Activated T-cell treated with anti-CD3 and anti-CD28 coated beads, Interleukin-2, amount 50 U/mL, for 24 hours (primary cell): ENCODE data around the gene CCDC12.
A peak's percentile ranks its signal among the peaks of the same experiment; 100 is the strongest.
"Not testable (repeated sequence)": the region's sequence is repeated elsewhere in the genome, so short reads cannot be mapped to it uniquely, and the experiment has no call there.

Source experiments
- DNase-seq: peaks from one replicate; pipeline ENCODE4 v3.0.0-alpha.2; 2020
- H3K27ac Mint-ChIP-seq: 2 replicates; pipeline ENCODE4 v1.8.0; 2020; ENCODE audit warnings: mild to moderate bottlenecking, mixed read lengths
- H3K27me3 Mint-ChIP-seq: 2 replicates; pipeline ENCODE4 v1.8.0; 2020; ENCODE audit warnings: mixed read lengths
- H3K36me3 Mint-ChIP-seq: 2 replicates; pipeline ENCODE4 v1.8.0; 2020; ENCODE audit warnings: low read depth, mixed read lengths
- H3K4me1 Mint-ChIP-seq: 2 replicates; pipeline ENCODE4 v1.8.0; 2020; ENCODE audit warnings: low read depth, mixed read lengths
- H3K4me3 Mint-ChIP-seq: 2 replicates; pipeline ENCODE4 v1.8.0; 2020; ENCODE audit warnings: mild to moderate bottlenecking, moderate library complexity, mixed read lengths
- H3K9me3 Mint-ChIP-seq: 2 replicates; pipeline ENCODE4 v1.8.0; 2020; ENCODE audit warnings: mixed read lengths

CCDC12 gene

GRCh38 chr3:46918202-46918601 is 58.3 kb downstream of the CCDC12 start:
- Mint-ChIP-seq H3K4me3 (no peak overlapping the region), H3K36me3 (peaks cover 89% of the 10 kb centered on the region), H3K9me3 (no peaks in the 10 kb centered on the region), H3K27ac (no peak overlapping the region), H3K4me1 (peaks cover 27% of the 10 kb centered on the region), H3K27me3 (no peaks in the 10 kb centered on the region)
- DNase-seq = no peak

- peaks cover 30% of the 10 kb centered on the region for H3K4me1 Mint-ChIP-seq
Measured at GRCh38 chr3:46917257-46917656, 59.3 kb downstream of the CCDC12 start.

GRCh38 chr3:46916799-46917198 is 59.7 kb downstream of the CCDC12 start:
- peak overlapping the region; percentile 27 for H3K27ac Mint-ChIP-seq
- no peaks in the 10 kb centered on the region for H3K27me3 Mint-ChIP-seq
- peaks cover 85% of the 10 kb centered on the region for H3K36me3 Mint-ChIP-seq
- no peak overlapping the region for H3K4me3 Mint-ChIP-seq
- H3K9me3 Mint-ChIP-seq = no peaks in the 10 kb centered on the region
- DNase-seq = no peak
- H3K4me1 Mint-ChIP-seq = peaks cover 30% of the 10 kb centered on the region

More at GRCh38 chr3:46917257-46917656, 59.3 kb downstream of the CCDC12 start:
- peak overlapping the region; percentile 27 for H3K27ac Mint-ChIP-seq
- no peak overlapping the region for H3K4me3 Mint-ChIP-seq
- H3K9me3 Mint-ChIP-seq = no peaks in the 10 kb centered on the region
- DNase-seq = no peak
- H3K36me3 Mint-ChIP-seq = peaks cover 88% of the 10 kb centered on the region
- no peaks in the 10 kb centered on the region for H3K27me3 Mint-ChIP-seq

DNA sequence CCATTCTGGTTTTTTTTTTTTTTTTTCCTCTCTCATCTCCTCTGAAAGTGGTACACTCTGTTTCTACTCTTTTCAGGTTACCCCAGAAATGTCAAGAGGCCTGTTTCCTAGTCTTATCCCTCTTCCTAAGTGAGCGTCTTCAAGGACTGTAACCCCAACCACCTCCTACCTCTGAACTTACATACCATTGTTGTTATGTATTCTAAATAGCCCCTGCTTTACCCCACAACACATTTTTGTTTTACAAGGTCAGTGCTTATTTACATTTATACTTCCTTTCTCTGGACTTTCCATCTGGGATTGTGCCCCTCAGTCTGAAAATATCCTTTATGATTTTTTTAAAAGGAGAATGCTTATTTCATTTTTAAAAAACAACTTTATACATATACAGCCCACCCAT is 60.3 kb downstream of the CCDC12 start:
- Mint-ChIP-seq H3K36me3 (peaks cover 79% of the 10 kb centered on the region), H3K27me3 (no peaks in the 10 kb centered on the region), H3K4me1 (peaks cover 30% of the 10 kb centered on the region), H3K27ac (no peak overlapping the region), H3K9me3 (no peaks in the 10 kb centered on the region), H3K4me3 (no peak overlapping the region)
- DNase-seq = no peak

DNA sequence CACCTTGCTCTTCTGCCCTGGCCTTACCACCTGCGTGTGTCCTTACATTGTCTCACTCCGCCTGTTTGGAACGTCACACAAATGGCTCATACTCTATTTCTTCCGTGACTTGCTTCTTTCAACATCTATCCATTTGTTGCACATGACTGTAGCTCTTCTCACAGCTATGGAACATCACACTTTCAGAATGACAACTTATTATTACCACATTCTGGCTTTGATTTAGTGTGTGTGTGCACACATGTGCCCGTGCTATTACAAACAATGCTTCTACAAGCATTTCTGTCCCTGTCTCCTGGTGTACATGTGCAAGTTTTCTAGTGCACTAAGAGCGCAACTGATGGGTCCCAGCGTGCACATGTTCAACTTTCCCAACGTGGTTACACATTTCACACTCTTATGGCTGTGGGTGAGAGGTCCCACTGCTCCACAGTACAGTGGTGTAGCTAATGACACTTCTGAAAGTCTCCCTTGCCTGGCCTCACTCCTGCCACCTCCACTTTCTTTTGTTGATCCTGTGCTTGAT is 61.2 kb downstream of the CCDC12 start:
- Mint-ChIP-seq H3K27ac (peak overlapping the region; percentile 11), H3K4me3 (no peak overlapping the region), H3K9me3 (no peaks in the 10 kb centered on the region), H3K4me1 (peaks cover 30% of the 10 kb centered on the region), H3K27me3 (no peaks in the 10 kb centered on the region), H3K36me3 (peaks cover 70% of the 10 kb centered on the region)
- DNase-seq = no peak

- Mint-ChIP-seq H3K36me3 (peaks cover 65% of the 10 kb centered on the region), H3K4me3 (no peak overlapping the region), H3K9me3 (no peaks in the 10 kb centered on the region), H3K4me1 (peaks cover 30% of the 10 kb centered on the region), H3K27ac (no peak overlapping the region), H3K27me3 (no peaks in the 10 kb centered on the region)
- DNase-seq = no peak
Measured at GRCh38 chr3:46914849-46915248, 61.7 kb downstream of the CCDC12 start.

- peaks cover 53% of the 10 kb centered on the region for H3K36me3 Mint-ChIP-seq
- peak overlapping the region; percentile 3 for H3K27ac Mint-ChIP-seq
- DNase-seq = no peak
Measured at GRCh38 chr3:46913644-46914043, 62.9 kb downstream of the CCDC12 start.

GRCh38 chr3:46912986-46913385 is 63.6 kb downstream of the CCDC12 start:
- H3K27me3 Mint-ChIP-seq = no peaks in the 10 kb centered on the region
- DNase-seq = no peak
- H3K27ac Mint-ChIP-seq = no peak overlapping the region
- H3K36me3 Mint-ChIP-seq = peaks cover 46% of the 10 kb centered on the region
- H3K4me3 Mint-ChIP-seq = no peak overlapping the region
- no peaks in the 10 kb centered on the region for H3K9me3 Mint-ChIP-seq
- H3K4me1 Mint-ChIP-seq = peaks cover 36% of the 10 kb centered on the region

More at GRCh38 chr3:46913644-46914043, 62.9 kb downstream of the CCDC12 start:
- Mint-ChIP-seq H3K4me1 (peaks cover 36% of the 10 kb centered on the region), H3K9me3 (no peaks in the 10 kb centered on the region), H3K27me3 (no peaks in the 10 kb centered on the region), H3K4me3 (no peak overlapping the region)

DNA sequence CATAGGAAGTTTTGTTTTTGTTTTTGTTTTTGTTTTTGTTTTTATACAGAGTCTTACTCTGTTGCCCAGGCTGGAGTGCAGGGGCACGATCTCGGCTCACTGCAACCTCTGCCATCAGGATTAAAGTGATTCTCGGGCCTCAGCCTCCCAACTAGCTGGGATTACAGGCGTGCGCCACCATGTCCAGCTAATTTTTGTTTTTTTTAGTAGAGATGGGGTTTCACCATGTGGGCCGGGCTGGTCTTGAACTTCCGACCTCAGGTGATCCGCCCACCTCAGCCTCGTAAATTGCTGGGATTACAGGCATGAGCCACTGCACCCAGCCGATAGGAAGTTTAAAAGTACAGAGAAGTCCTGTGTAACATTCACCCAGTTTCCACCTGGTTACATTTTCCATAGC is 65.6 kb downstream of the CCDC12 start:
- Mint-ChIP-seq H3K4me1 (peaks cover 28% of the 10 kb centered on the region), H3K36me3 (peaks cover 27% of the 10 kb centered on the region)
- H3K27ac Mint-ChIP-seq, DNase-seq, H3K4me3 Mint-ChIP-seq, H3K9me3 Mint-ChIP-seq, H3K27me3 Mint-ChIP-seq: not testable (repeated sequence)

- Mint-ChIP-seq H3K27ac (no peak overlapping the region), H3K27me3 (no peaks in the 10 kb centered on the region), H3K9me3 (no peaks in the 10 kb centered on the region), H3K36me3 (peaks cover 22% of the 10 kb centered on the region), H3K4me3 (no peak overlapping the region), H3K4me1 (peaks cover 22% of the 10 kb centered on the region)
- DNase-seq = no peak
Measured at GRCh38 chr3:46910166-46910760, 66.3 kb downstream of the CCDC12 start.

DNA sequence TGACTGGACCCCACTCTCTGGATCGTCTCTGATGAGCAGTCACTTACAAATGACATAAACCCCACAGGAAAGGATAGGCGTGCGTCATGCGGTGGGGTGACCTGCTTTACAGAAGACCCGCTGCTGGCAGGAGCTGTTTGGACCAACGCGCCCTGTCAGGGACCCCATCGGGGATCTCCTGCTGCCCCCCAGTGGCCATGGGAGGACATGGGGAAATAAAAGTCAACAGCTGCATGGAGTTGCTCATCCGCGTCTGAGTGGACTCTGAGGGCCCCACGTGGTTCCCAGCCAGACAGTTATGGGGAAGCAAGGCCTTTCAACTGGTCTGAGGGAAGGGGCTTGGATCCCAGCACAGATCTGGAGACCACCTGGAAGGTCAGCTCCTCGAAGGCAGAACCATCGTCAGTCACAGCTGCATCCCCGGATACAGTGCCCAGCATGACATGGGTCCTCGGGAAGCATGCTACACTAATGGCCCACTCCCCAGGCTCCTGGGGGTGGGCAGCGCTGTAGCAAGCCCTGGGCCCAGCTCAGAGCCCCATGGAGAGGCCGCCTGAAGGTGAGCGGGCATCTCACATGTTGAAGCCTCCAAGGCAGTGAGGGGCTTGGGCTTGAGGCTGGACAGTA is 66.9 kb downstream of the CCDC12 start:
- peak; percentile 86 for DNase-seq
- Mint-ChIP-seq H3K9me3 (no peaks in the 10 kb centered on the region), H3K27me3 (no peaks in the 10 kb centered on the region), H3K36me3 (peaks cover 19% of the 10 kb centered on the region), H3K4me1 (peaks cover 20% of the 10 kb centered on the region), H3K27ac (peak overlapping the region; percentile 42), H3K4me3 (no peak overlapping the region)

DNA sequence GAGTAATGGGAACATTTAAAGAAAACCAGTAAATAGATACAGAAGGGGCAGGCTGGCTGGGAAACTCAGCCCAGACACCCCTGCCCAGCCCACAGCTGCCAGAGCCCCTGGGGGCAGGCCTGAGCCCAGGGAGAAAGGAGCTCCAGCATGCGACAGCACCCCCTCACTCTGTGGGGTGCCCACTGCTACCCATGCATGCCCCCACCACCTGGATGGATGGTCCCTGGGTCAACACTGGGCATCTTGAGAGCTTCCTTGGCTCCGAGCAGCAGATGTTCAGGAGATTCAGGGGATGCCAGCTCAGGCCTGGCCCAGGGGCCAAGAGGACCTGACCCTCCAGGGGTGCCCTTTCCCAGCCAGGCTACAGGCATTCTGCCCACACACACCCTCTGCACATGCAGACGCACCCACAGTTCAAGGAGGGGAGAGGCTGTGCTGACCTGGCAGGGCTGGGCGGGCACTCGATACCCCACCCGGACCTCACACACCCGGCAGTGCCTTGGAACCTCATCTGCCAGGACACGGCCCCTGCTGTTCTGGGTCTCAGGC is 67.5 kb downstream of the CCDC12 start:
- H3K9me3 Mint-ChIP-seq = no peaks in the 10 kb centered on the region

GRCh38 chr3:46908294-46908985 is 68.1 kb downstream of the CCDC12 start:
- Mint-ChIP-seq H3K36me3 (peaks cover 11% of the 10 kb centered on the region), H3K27me3 (no peaks in the 10 kb centered on the region), H3K4me1 (peaks cover 11% of the 10 kb centered on the region), H3K4me3 (no peak overlapping the region), H3K27ac (no peak overlapping the region), H3K9me3 (no peaks in the 10 kb centered on the region)
- no peak for DNase-seq

More for the DNA sequence above, 67.5 kb downstream of the CCDC12 start:
- Mint-ChIP-seq H3K27ac (peak overlapping the region; percentile 42), H3K4me1 (peaks cover 17% of the 10 kb centered on the region), H3K36me3 (peaks cover 17% of the 10 kb centered on the region), H3K4me3 (no peak overlapping the region), H3K27me3 (no peaks in the 10 kb centered on the region)
- DNase-seq = no peak

DNA sequence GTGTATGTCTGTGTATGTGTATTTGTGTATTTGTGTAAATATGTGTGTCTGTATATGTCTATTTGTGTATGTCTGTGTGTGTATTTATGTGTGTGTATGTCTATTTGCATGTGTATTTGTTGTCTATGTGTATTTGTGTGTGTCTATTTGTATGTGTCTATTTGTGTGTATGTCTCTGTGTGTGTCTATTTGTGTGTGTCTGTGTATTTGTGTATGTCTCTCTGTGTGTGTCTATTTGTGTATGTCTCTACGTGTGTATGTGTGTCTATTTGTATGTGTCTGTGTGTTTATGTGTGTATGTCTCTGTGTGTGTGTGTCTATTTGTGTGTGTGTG is 68.6 kb downstream of the CCDC12 start:
- Mint-ChIP-seq H3K4me1 (peaks cover 7% of the 10 kb centered on the region), H3K36me3 (peaks cover 8% of the 10 kb centered on the region), H3K4me3 (no peak overlapping the region), H3K27ac (no peak overlapping the region), H3K27me3 (no peaks in the 10 kb centered on the region), H3K9me3 (no peaks in the 10 kb centered on the region)
- DNase-seq = no peak

GRCh38 chr3:46907271-46907670 is 69.3 kb downstream of the CCDC12 start:
- no peaks in the 10 kb centered on the region for H3K27me3 Mint-ChIP-seq
- H3K4me3 Mint-ChIP-seq = no peak overlapping the region
- peaks cover 7% of the 10 kb centered on the region for H3K4me1 Mint-ChIP-seq
- peaks cover 1% of the 10 kb centered on the region for H3K36me3 Mint-ChIP-seq
- no peak overlapping the region for H3K27ac Mint-ChIP-seq
- no peaks in the 10 kb centered on the region for H3K9me3 Mint-ChIP-seq
- DNase-seq = no peak
